Esophagus squamous epithelium (tissue), 4 donors: ENCODE measurements around the gene SMAP2.

Experiments
- CTCF ChIP-seq, 6 experiments: fragments of 450-650 bp in 4 of 6; fragments of 200-600 bp in 2 of 6; sonication (generic) in 2 of 6; IDR thresholded peaks; one replicate each; pipeline ENCODE4 v1.5.1; 2016 to 2019; ENCODE audit warnings: antibody characterized with exemption in 6 of 6, mild to moderate bottlenecking in 4 of 6, moderate library complexity in 4 of 6
- POLR2A ChIP-seq, 4 donors: fragments of 450-650 bp; IDR thresholded peaks; one replicate each; pipeline ENCODE4 v1.6.1; 2017; ENCODE audit warnings: antibody characterized with exemption in 4 of 4, mild to moderate bottlenecking in 4 of 4, moderate library complexity in 3 of 4

DNA sequence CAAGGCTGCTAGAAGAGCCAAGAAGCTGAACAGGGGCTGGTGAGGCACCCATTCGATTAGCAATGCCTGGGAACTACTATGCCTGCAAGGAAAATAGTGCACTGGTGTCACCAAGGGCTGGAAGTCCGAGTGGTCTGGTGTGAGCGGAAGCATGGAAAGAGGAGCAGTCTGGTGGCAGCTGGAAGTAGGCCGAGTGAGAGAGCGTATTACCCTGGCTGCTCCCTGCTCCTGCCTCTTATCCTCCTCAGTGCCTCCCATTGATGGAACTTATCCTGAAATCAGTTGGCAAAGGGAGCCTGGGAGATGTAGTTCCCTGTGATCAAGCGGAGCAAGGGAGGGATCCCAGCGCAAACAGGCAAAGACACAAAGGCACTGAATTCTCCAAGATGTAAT, 9.6 kb downstream of the SMAP2 start:
- TF ChIP-seq CTCF (IDR thresholded peaks at IDR 0.05) (no peak), POLR2A (IDR thresholded peaks at IDR 0.05) (no peak)
